PFSK-1 (cell line): ENCODE data around the gene RNF8.

Experiments
- FOXP2 ChIP-seq: optimal IDR thresholded peaks from 2 replicates; pipeline ENCODE3; 2011; ENCODE audit warnings: borderline replicate concordance, control low read depth, inconsistent platforms; ENCODE audit not compliant: insufficient read depth; ENCODE audit errors: extremely low read length, extremely low read depth
- POLR2AphosphoS5 ChIP-seq: IDR thresholded peaks from 2 replicates; pipeline ENCODE4 v1.6.1; 2012; ENCODE audit warnings: low read depth, mild to moderate bottlenecking, control low read depth, low read length, moderate library complexity
- REST ChIP-seq, 2 experiments: IDR thresholded peaks; 2 replicates each; pipeline versions ENCODE4 v1.6.1 to v1.8.0; 2011 to 2012; ENCODE audit warnings: low read depth in 2 of 2, low read length in 2 of 2, control low read depth in 1 of 2, inconsistent platforms in 1 of 2, mild to moderate bottlenecking in 1 of 2, moderate library complexity in 1 of 2; ENCODE audit not compliant: insufficient read depth in 1 of 2
- SIN3A ChIP-seq: IDR thresholded peaks from 2 replicates; pipeline ENCODE4 v1.6.1; 2012; ENCODE audit warnings: mild to moderate bottlenecking, low read length, moderate library complexity, borderline replicate concordance; ENCODE audit not compliant: insufficient read depth
- TAF1 ChIP-seq: IDR thresholded peaks from 2 replicates; pipeline ENCODE4 v1.6.1; 2012; ENCODE audit warnings: low read length, control low read depth, borderline replicate concordance; ENCODE audit not compliant: insufficient read depth

RNF8 gene

DNA sequence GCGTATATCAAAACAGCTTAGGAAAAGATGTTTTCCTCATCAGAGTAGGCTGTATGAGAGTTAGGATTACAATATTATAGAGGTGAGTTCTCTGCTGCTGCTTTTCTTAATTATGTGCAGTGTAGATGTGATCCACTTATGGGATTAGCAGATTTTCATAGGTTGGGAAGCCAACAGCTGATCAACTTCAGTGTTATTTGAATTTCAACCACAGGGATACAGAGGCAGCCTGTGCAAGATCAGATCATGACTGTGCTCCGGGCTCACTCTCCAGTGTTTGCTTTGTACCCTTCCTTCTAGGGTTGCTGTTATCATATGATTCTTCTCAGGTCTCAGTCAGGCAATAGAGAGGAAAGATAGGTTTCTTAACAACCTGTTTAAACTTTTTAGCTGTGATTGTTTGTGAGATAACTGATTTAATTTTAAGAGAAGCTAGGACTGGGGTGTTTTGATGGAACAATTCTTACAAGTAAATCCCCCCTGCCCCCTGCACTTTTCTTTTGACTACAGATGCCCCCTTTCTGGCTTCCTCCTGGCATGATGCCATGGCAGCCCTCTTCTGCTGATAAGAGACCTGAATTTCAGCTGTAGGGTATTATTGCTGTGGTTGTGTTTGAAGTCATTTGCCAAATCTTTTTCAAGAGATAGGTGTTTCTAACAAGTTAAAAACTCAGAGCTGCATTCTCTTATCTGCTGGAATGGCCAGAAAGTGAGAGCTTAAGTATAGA, 8.5 kb downstream of the RNF8 start:
- TF ChIP-seq FOXP2 = no peak
- no peak for TF ChIP-seq SIN3A
- TF ChIP-seq REST (IDR thresholded peaks at IDR 0.05; ENCODE audit: insufficient read depth in 1 of 2, low read depth in 2 of 2, low read length in 2 of 2) = no peak
- no peak for TF ChIP-seq TAF1
- TF ChIP-seq POLR2AphosphoS5 = no peak

GRCh38 chr6:37365791-37366190, 12.0 kb downstream of the RNF8 start:
- TF ChIP-seq REST (IDR thresholded peaks at IDR 0.05; ENCODE audit: insufficient read depth in 1 of 2, low read depth in 2 of 2, low read length in 2 of 2) (no peak), TAF1 (no peak), POLR2AphosphoS5 (no peak), SIN3A (no peak)

DNA sequence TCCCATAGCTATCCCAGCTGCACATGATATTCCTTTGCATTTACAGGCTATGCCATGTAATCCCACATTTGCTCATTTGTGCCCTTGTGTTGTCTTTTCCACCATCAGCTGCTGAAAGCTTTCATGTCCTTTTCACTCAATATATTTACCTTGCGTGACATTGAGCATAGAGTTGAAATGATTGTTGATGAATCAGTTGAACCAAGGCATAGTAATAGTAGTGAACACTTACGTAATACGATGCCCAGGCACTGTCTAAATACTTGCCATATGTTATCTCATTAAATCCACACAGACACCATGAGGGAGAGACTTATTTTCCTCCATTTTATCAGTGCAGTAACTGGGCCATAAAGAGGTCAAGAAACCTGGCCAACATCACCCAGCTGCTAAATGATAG, 13.1 kb downstream of the RNF8 start:
- no peak for TF ChIP-seq REST (IDR thresholded peaks at IDR 0.05; ENCODE audit: insufficient read depth in 1 of 2, low read depth in 2 of 2, low read length in 2 of 2)
- TF ChIP-seq FOXP2 = no peak
- TF ChIP-seq SIN3A = no peak
- TF ChIP-seq POLR2AphosphoS5 = no peak
- TF ChIP-seq TAF1 = no peak

GRCh38 chr6:37368961-37369320, 15.2 kb downstream of the RNF8 start:
- no peak for TF ChIP-seq REST (IDR thresholded peaks at IDR 0.05; ENCODE audit: insufficient read depth in 1 of 2, low read depth in 2 of 2, low read length in 2 of 2)
